ENCODE measurements around the gene CREB5.

CREB5 gene

DNA sequence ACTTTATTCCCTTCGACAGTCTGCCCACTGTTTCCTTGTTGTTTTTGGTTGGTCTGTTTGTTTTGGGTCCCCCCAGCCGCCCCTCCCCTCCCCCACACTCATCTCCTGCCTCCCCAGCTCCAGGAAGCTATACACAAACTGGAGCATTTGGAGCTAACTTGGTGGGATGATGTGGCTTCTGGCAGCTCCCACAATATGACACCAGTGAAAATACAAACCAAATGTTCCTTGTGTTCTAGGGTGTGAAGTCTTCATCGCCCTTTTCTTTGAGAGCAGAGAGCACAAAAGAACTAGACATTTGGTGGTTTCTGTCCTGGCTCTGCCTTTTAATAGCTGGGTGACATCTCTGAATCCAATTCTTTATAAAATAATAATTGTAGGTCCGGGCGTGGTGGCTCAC, 33.8 kb downstream of the CREB5 start:
- TF ChIP-seq EZH2 (IDR thresholded peaks at IDR 0.05; ENCODE audit: borderline replicate concordance, low read depth, low read length, severe bottlenecking), result no peak
- TF ChIP-seq, protein P1, sequence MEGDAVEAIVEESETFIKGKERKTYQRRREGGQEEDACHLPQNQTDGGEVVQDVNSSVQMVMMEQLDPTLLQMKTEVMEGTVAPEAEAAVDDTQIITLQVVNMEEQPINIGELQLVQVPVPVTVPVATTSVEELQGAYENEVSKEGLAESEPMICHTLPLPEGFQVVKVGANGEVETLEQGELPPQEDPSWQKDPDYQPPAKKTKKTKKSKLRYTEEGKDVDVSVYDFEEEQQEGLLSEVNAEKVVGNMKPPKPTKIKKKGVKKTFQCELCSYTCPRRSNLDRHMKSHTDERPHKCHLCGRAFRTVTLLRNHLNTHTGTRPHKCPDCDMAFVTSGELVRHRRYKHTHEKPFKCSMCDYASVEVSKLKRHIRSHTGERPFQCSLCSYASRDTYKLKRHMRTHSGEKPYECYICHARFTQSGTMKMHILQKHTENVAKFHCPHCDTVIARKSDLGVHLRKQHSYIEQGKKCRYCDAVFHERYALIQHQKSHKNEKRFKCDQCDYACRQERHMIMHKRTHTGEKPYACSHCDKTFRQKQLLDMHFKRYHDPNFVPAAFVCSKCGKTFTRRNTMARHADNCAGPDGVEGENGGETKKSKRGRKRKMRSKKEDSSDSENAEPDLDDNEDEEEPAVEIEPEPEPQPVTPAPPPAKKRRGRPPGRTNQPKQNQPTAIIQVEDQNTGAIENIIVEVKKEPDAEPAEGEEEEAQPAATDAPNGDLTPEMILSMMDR (IDR thresholded peaks at IDR 0.05; ENCODE audit: borderline replicate concordance, extremely low read depth, low read length, poor library complexity, severe bottlenecking), result no peak
- no peak overlapping the region for H3K9ac ChIP-seq (ENCODE audit: low read depth, low read length)
- H4K20me1 ChIP-seq (ENCODE audit: insufficient read depth, low read length), result no peaks in the 10 kb centered on the region
- no peaks in the 10 kb centered on the region for H3K36me3 ChIP-seq (ENCODE audit: insufficient read depth, low read length)
- no peaks in the 10 kb centered on the region for H3K4me1 ChIP-seq (ENCODE audit: insufficient read depth, low read length)
- no peaks in the 10 kb centered on the region for H3K9me3 ChIP-seq (ENCODE audit: insufficient read depth, low read length, severe bottlenecking)
- no peak overlapping the region for H3K27ac ChIP-seq (ENCODE audit: low read length)
- H3K79me2 ChIP-seq (ENCODE audit: insufficient read depth, low read length), result no peaks in the 10 kb centered on the region
- peaks cover 5% of the 10 kb centered on the region for H3K27me3 ChIP-seq (ENCODE audit: insufficient read depth, low read length, poor library complexity)
- H2AFZ ChIP-seq (ENCODE audit: low read depth, low read length), result no peak overlapping the region
- H3K4me3 ChIP-seq (ENCODE audit: low read depth in 1 of 2, low read length in 2 of 2), result no peak overlapping the region
- DNase-seq (no peak), ATAC-seq (ENCODE audit: insufficient read depth, low read depth) (no peak)
- H3K4me2 ChIP-seq (ENCODE audit: insufficient read depth, low read length), result no peak overlapping the region

DNA sequence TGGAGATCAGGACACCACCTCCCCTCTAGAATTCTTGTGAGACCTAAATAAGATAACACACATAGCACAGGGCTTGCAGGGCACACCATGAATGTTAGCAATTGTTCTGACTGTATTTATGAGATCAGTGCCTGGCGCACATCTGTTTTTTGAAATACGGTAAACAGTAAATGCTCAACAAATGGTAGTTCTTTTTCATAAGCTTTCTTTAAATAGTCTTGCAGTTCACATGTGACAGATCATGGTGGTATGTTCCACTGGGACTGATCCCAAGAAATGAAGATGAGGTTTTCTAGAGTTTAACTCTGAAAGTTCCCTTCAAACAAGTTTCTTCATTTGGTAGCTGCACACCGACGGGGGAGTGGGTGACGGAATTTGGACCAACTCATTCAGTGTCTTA, 34.8 kb downstream of the CREB5 start:
- H3K9me3 ChIP-seq (ENCODE audit: insufficient read depth, low read length, severe bottlenecking), result no peaks in the 10 kb centered on the region
- H3K36me3 ChIP-seq (ENCODE audit: insufficient read depth, low read length), result no peaks in the 10 kb centered on the region
- no peak overlapping the region for H3K4me3 ChIP-seq (ENCODE audit: low read depth in 1 of 2, low read length in 2 of 2)
- no peaks in the 10 kb centered on the region for H3K79me2 ChIP-seq (ENCODE audit: insufficient read depth, low read length)
- no peak overlapping the region for H3K27ac ChIP-seq (ENCODE audit: low read length)
- H3K27me3 ChIP-seq (ENCODE audit: insufficient read depth, low read length, poor library complexity), result peaks cover 5% of the 10 kb centered on the region
- no peaks in the 10 kb centered on the region for H3K4me1 ChIP-seq (ENCODE audit: insufficient read depth, low read length)
- TF ChIP-seq, protein P1 (IDR thresholded peaks at IDR 0.05; ENCODE audit: borderline replicate concordance, extremely low read depth, low read length, poor library complexity, severe bottlenecking), result no peak
- no peak for TF ChIP-seq EZH2 (IDR thresholded peaks at IDR 0.05; ENCODE audit: borderline replicate concordance, low read depth, low read length, severe bottlenecking)
- H3K9ac ChIP-seq (ENCODE audit: low read depth, low read length), result no peak overlapping the region
- no peak for DNase-seq
- H3K4me2 ChIP-seq (ENCODE audit: insufficient read depth, low read length), result no peak overlapping the region
- no peak for ATAC-seq (ENCODE audit: insufficient read depth, low read depth)
- no peak overlapping the region for H2AFZ ChIP-seq (ENCODE audit: low read depth, low read length)
- no peaks in the 10 kb centered on the region for H4K20me1 ChIP-seq (ENCODE audit: insufficient read depth, low read length)

DNA sequence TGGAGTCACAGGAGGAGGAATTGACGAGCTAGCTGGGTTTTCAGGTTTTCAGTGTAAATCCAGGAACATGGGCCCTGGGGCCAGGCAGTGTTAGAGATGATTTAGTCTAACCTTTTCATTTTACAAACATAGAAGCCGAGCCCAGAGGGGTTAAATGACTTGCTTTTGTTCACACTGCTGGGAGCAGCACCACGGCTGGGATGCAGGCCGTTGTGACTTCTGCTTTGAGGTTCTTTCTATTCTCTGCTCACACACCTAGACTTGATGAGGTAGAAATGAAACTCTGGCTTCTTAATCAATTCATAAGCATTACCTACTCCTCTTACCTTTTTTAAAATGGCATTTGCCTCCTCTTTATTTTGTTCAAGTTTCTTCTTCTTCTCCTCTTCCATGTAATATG, 36.4 kb downstream of the CREB5 start:
- DNase-seq (no peak), ATAC-seq (ENCODE audit: insufficient read depth, low read depth) (no peak)
- Histone ChIP-seq H3K9me3 (ENCODE audit: insufficient read depth, low read length, severe bottlenecking) (no peaks in the 10 kb centered on the region), H3K27ac (ENCODE audit: low read length) (no peak overlapping the region), H3K9ac (ENCODE audit: low read depth, low read length) (no peak overlapping the region), H3K27me3 (ENCODE audit: insufficient read depth, low read length, poor library complexity) (peaks cover 9% of the 10 kb centered on the region), H3K79me2 (ENCODE audit: insufficient read depth, low read length) (no peaks in the 10 kb centered on the region), H3K36me3 (ENCODE audit: insufficient read depth, low read length) (no peaks in the 10 kb centered on the region), H3K4me2 (ENCODE audit: insufficient read depth, low read length) (no peak overlapping the region), H4K20me1 (ENCODE audit: insufficient read depth, low read length) (no peaks in the 10 kb centered on the region), H3K4me3 (ENCODE audit: low read depth in 1 of 2, low read length in 2 of 2) (no peak overlapping the region), H3K4me1 (ENCODE audit: insufficient read depth, low read length) (no peaks in the 10 kb centered on the region), H2AFZ (ENCODE audit: low read depth, low read length) (no peak overlapping the region)
- TF ChIP-seq, protein P1 (IDR thresholded peaks at IDR 0.05; ENCODE audit: borderline replicate concordance, extremely low read depth, low read length, poor library complexity, severe bottlenecking), result no peak
- TF ChIP-seq EZH2 (IDR thresholded peaks at IDR 0.05; ENCODE audit: borderline replicate concordance, low read depth, low read length, severe bottlenecking), result no peak

DNA sequence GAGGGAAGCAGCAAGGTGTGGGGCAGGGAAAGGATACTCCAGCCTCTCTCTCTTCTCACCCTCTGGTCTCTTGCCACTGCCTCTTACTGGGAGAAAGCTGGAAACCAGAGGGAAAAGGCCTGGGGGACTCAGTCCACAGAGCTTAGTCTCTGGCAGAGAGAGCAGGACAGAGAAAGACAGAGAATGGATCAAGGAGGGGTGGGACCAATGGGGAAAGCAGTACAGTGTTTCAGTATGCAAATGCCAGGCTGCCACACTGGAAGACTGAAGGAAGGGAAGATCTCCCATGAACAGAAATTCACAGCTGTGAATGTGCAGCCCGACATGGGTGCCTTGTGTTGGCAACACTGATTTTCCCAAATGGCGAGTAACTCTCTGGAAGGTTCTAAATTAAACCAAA, 40.4 kb downstream of the CREB5 start:
- Histone ChIP-seq H3K4me1 (ENCODE audit: insufficient read depth, low read length) (no peaks in the 10 kb centered on the region), H3K27me3 (ENCODE audit: insufficient read depth, low read length, poor library complexity) (peaks cover 14% of the 10 kb centered on the region), H3K9ac (ENCODE audit: low read depth, low read length) (no peak overlapping the region), H3K27ac (ENCODE audit: low read length) (no peak overlapping the region), H3K36me3 (ENCODE audit: insufficient read depth, low read length) (no peaks in the 10 kb centered on the region), H3K4me2 (ENCODE audit: insufficient read depth, low read length) (no peak overlapping the region), H2AFZ (ENCODE audit: low read depth, low read length) (no peak overlapping the region), H3K4me3 (ENCODE audit: low read depth in 1 of 2, low read length in 2 of 2) (no peak overlapping the region), H3K9me3 (ENCODE audit: insufficient read depth, low read length, severe bottlenecking) (no peaks in the 10 kb centered on the region), H3K79me2 (ENCODE audit: insufficient read depth, low read length) (no peaks in the 10 kb centered on the region), H4K20me1 (ENCODE audit: insufficient read depth, low read length) (no peaks in the 10 kb centered on the region)
- DNase-seq, result no peak
- TF ChIP-seq EZH2 (IDR thresholded peaks at IDR 0.05; ENCODE audit: borderline replicate concordance, low read depth, low read length, severe bottlenecking), result no peak
- TF ChIP-seq, protein P1 (IDR thresholded peaks at IDR 0.05; ENCODE audit: borderline replicate concordance, extremely low read depth, low read length, poor library complexity, severe bottlenecking), result no peak
- no peak for ATAC-seq (ENCODE audit: insufficient read depth, low read depth)

Measured in DND-41 (cell line).